Measurements from ENCODE around the gene ARHGEF3. TPM values are rescaled to one million over a fixed set of nuclear protein-coding genes. Genes with fewer than 3 reads are reported as not detected.

The ARHGEF3 gene
- total RNA-seq, 1 experiment from 2014 or later: 1.3 TPM

DNA sequence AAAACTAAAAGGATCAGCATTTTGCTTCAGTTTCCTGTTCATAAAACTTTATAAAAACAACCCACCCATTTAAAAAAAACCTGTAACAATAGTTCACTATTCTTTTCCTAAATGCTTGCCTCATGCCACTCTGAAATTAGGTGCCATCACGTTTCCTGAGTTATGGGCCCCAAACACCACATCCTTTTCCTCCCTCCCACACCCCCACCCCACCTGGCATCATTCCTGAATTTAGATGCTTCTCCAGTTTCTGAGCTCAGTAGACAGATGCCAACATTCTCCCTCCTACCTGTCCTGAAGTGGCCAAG is 11.9 kb upstream of the ARHGEF3 start:
- no TSS peak for BruUV-seq (replicated peaks)
- TF ChIP-seq EZH2 (IDR thresholded peaks at IDR 0.05; ENCODE audit: borderline replicate concordance, low read depth, low read length, poor library complexity, severe bottlenecking): no peak
- TF ChIP-seq, protein P1, sequence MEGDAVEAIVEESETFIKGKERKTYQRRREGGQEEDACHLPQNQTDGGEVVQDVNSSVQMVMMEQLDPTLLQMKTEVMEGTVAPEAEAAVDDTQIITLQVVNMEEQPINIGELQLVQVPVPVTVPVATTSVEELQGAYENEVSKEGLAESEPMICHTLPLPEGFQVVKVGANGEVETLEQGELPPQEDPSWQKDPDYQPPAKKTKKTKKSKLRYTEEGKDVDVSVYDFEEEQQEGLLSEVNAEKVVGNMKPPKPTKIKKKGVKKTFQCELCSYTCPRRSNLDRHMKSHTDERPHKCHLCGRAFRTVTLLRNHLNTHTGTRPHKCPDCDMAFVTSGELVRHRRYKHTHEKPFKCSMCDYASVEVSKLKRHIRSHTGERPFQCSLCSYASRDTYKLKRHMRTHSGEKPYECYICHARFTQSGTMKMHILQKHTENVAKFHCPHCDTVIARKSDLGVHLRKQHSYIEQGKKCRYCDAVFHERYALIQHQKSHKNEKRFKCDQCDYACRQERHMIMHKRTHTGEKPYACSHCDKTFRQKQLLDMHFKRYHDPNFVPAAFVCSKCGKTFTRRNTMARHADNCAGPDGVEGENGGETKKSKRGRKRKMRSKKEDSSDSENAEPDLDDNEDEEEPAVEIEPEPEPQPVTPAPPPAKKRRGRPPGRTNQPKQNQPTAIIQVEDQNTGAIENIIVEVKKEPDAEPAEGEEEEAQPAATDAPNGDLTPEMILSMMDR (conservative IDR thresholded peaks at IDR 0.05; ENCODE audit: low read depth, low read length): no peak
- H3K27me3 ChIP-seq (replicated peaks; ENCODE audit: insufficient read depth, low read depth, low read length, poor library complexity): no peaks in the 10 kb centered on the region
- intact Hi-C loops (cut with micrococcal nuclease; ENCODE audit: unreplicated experiment): no loop called here
- no peaks in the 10 kb centered on the region for H3K4me1 ChIP-seq (ENCODE audit: insufficient read depth, low read length, poor library complexity, severe bottlenecking)
- no peaks in the 10 kb centered on the region for H3K36me3 ChIP-seq (ENCODE audit: insufficient read depth, low read length, poor library complexity, severe bottlenecking)
- no peak overlapping the region for H3K4me3 ChIP-seq (ENCODE audit: low read depth, low read length, poor library complexity, severe bottlenecking)
- no peaks in the 10 kb centered on the region for H3K9me3 ChIP-seq (ENCODE audit: low read depth, low read length, poor library complexity, severe bottlenecking)
- DNase-seq (ENCODE audit: low spot score): no peak
- ChIA-PET CTCF (no interaction called here), POLR2A (ENCODE audit: low non-redundant PET) (no interaction called here)
- no peak overlapping the region for H3K27ac ChIP-seq (ENCODE audit: low read depth, low read length, poor library complexity, severe bottlenecking)

DNA sequence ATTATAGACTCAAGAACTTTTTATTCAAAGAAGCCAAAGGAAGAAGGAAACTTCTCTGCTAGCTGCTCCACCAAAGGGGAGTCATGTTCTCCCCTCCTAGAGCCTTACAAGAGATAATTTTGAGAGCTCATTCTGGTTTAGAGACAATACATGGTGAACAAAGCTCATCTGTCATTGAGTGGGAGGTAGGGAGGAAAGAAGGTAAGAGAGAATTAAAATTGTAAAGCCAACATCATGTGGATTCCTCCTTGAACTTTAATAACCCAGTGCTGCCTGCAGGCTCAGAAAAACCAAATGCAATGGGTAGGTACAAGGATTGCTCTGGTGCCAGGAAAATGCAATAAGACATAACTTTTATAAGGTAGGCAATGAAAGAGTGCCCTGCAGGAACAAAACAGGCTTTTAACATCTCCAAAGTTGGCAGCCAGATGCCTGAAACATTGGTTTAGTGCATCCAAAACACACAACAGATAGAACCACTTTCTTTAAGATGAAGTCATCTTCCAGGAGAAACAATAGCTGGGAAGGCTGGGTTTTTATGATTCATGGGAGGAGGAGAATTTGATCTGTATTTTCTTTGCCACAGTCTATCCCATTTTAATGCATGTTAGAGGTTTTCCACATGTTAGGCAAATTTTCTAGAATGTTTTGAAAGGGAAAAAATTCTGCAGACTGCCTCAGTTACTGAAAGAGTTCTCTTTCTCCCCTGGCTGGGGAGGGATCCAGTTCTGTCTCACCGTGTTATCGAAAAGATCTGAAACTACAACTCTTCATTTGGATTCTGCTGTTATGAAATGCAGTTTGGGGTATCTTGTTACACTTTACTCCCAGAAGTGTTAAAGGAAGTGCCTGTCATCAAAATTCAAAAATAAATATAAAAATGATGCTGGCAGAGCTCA is 11.3 kb upstream of the ARHGEF3 start:
- CTCF ChIA-PET: no interaction called here
- H3K27me3 ChIP-seq (replicated peaks; ENCODE audit: insufficient read depth, low read depth, low read length, poor library complexity): no peaks in the 10 kb centered on the region
- H3K9me3 ChIP-seq (ENCODE audit: low read depth, low read length, poor library complexity, severe bottlenecking): no peaks in the 10 kb centered on the region
- no peak overlapping the region for H3K27ac ChIP-seq (ENCODE audit: low read depth, low read length, poor library complexity, severe bottlenecking)
- TF ChIP-seq, protein P1 (conservative IDR thresholded peaks at IDR 0.05; ENCODE audit: low read depth, low read length): no peak
- no peak for TF ChIP-seq EZH2 (IDR thresholded peaks at IDR 0.05; ENCODE audit: borderline replicate concordance, low read depth, low read length, poor library complexity, severe bottlenecking)
- no peak overlapping the region for H3K4me3 ChIP-seq (ENCODE audit: low read depth, low read length, poor library complexity, severe bottlenecking)
- H3K36me3 ChIP-seq (ENCODE audit: insufficient read depth, low read length, poor library complexity, severe bottlenecking): no peaks in the 10 kb centered on the region
- no peak for DNase-seq (ENCODE audit: low spot score)
- POLR2A ChIA-PET (ENCODE audit: low non-redundant PET): no interaction called here
- H3K4me1 ChIP-seq (ENCODE audit: insufficient read depth, low read length, poor library complexity, severe bottlenecking): no peaks in the 10 kb centered on the region
- no TSS peak for BruUV-seq (replicated peaks)
- intact Hi-C loops (cut with micrococcal nuclease; ENCODE audit: unreplicated experiment): no loop called here

DNA sequence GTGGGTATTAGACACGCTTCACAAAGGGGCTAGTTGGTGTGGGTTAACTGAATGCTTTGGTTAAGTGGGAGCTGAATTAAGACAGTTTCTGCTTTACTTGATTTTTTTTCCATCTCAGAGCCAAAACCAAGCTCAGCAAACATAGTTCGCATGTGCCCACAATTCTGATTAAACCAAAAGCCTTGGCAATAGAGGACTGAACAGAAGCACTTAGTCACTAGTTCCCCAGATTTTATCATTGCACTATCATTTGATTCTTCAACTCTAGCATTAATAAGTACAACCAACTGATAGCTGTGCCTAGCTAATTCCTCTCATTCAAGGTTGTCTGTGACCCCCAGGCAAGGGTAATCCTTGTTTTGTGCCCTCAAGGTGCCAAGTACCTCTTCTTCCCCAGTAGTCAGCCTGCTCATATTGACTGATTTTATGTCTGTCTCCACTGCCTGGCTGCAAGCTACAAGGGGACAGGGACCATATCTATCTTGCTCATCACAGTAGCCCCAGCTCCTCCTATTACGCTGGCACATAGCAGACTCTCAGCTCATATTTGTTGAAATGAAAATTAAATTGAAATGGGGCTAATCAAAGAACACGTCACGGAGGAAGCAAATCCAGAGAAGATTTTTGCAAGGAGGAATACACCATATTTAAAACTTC is 9.9 kb upstream of the ARHGEF3 start:
- no peak for TF ChIP-seq EZH2 (IDR thresholded peaks at IDR 0.05; ENCODE audit: borderline replicate concordance, low read depth, low read length, poor library complexity, severe bottlenecking)
- TF ChIP-seq, protein P1 (conservative IDR thresholded peaks at IDR 0.05; ENCODE audit: low read depth, low read length): no peak
- no TSS peak for BruUV-seq (replicated peaks)
- Histone ChIP-seq H3K4me3 (ENCODE audit: low read depth, low read length, poor library complexity, severe bottlenecking) (no peak overlapping the region), H3K36me3 (ENCODE audit: insufficient read depth, low read length, poor library complexity, severe bottlenecking) (no peaks in the 10 kb centered on the region), H3K27ac (ENCODE audit: low read depth, low read length, poor library complexity, severe bottlenecking) (no peak overlapping the region), H3K27me3 (replicated peaks; ENCODE audit: insufficient read depth, low read depth, low read length, poor library complexity) (no peaks in the 10 kb centered on the region), H3K9me3 (ENCODE audit: low read depth, low read length, poor library complexity, severe bottlenecking) (no peaks in the 10 kb centered on the region), H3K4me1 (ENCODE audit: insufficient read depth, low read length, poor library complexity, severe bottlenecking) (no peaks in the 10 kb centered on the region)
- ChIA-PET CTCF (no interaction called here), POLR2A (ENCODE audit: low non-redundant PET) (no interaction called here)
- intact Hi-C loops (cut with micrococcal nuclease; ENCODE audit: unreplicated experiment): no loop called here
- DNase-seq (ENCODE audit: low spot score): no peak

All from A673 (cell line).